HUES48 (cell line): ENCODE measurements around the gene GOLGA8F.
"Not testable (repeated sequence)": the region's sequence is repeated elsewhere in the genome, so short reads cannot be mapped to it uniquely, and the experiment has no call there.

Source experiments
- H3K27ac ChIP-seq: one replicate; pipeline ENCODE4 v1.7.0; 2013; ENCODE audit warnings: low read depth, low read length, inconsistent platforms
- H3K27me3 ChIP-seq: 2 replicates; pipeline ENCODE4 v1.6.1; 2013; ENCODE audit warnings: mild to moderate bottlenecking, low read length; ENCODE audit not compliant: control insufficient read depth, insufficient read depth
- H3K36me3 ChIP-seq: 2 replicates; pipeline ENCODE4 v1.6.1; 2013; ENCODE audit warnings: low read length; ENCODE audit not compliant: control insufficient read depth, insufficient read depth
- H3K4me1 ChIP-seq: 2 replicates; pipeline ENCODE4 v1.6.1; 2013; ENCODE audit warnings: mild to moderate bottlenecking, low read length; ENCODE audit not compliant: control insufficient read depth, insufficient read depth
- H3K4me3 ChIP-seq: 2 replicates; pipeline ENCODE4 v1.5.1; 2013; ENCODE audit warnings: mild to moderate bottlenecking, low read depth, low read length
- H3K9ac ChIP-seq: 2 replicates; pipeline ENCODE4 v1.6.1; 2013; ENCODE audit warnings: mild to moderate bottlenecking, low read depth, low read length, moderate library complexity
- H3K9me3 ChIP-seq: 2 replicates; pipeline ENCODE4 v1.6.1; 2013; ENCODE audit warnings: low read length; ENCODE audit not compliant: control insufficient read depth, insufficient read depth

GOLGA8F gene

GRCh38 chr15:28378364-28378763, at the start of gene GOLGA8F:
TSS of gene GOLGA8F (plus strand) at chr15:28378664. CDS start at chr15:28378762, 98 bp downstream.
- not testable (repeated sequence) for H3K4me3 ChIP-seq, H3K36me3 ChIP-seq, H3K9ac ChIP-seq, H3K27me3 ChIP-seq, H3K27ac ChIP-seq, H3K9me3 ChIP-seq, H3K4me1 ChIP-seq

- not testable (repeated sequence) for H3K4me1 ChIP-seq, H3K27me3 ChIP-seq, H3K36me3 ChIP-seq, H3K4me3 ChIP-seq, H3K27ac ChIP-seq, H3K9me3 ChIP-seq, H3K9ac ChIP-seq
Observed at GRCh38 chr15:28357984-28358383, 20.5 kb upstream of the GOLGA8F start, which contains the start of gene GOLGA6L24. TSS of gene GOLGA6L24 (minus strand) at chr15:28358084. CDS start at chr15:28358023, 61 bp downstream.

- not testable (repeated sequence) for H3K36me3 ChIP-seq, H3K9me3 ChIP-seq, H3K27ac ChIP-seq, H3K4me3 ChIP-seq, H3K4me1 ChIP-seq, H3K9ac ChIP-seq, H3K27me3 ChIP-seq
Observed at GRCh38 chr15:28365502-28365901, 13.0 kb upstream of the GOLGA8F start.

- H3K27ac ChIP-seq, H3K27me3 ChIP-seq, H3K9ac ChIP-seq, H3K36me3 ChIP-seq, H3K9me3 ChIP-seq, H3K4me1 ChIP-seq, H3K4me3 ChIP-seq: not testable (repeated sequence)
Observed at GRCh38 chr15:28380053-28380452, 1.6 kb downstream of the GOLGA8F start.

- not testable (repeated sequence) for H3K27ac ChIP-seq, H3K9me3 ChIP-seq, H3K27me3 ChIP-seq, H3K36me3 ChIP-seq, H3K4me3 ChIP-seq, H3K4me1 ChIP-seq, H3K9ac ChIP-seq
Observed at GRCh38 chr15:28396022-28396421, 17.6 kb downstream of the GOLGA8F start.

- not testable (repeated sequence) for H3K4me1 ChIP-seq, H3K4me3 ChIP-seq, H3K36me3 ChIP-seq, H3K27me3 ChIP-seq, H3K9me3 ChIP-seq, H3K9ac ChIP-seq, H3K27ac ChIP-seq
Observed at GRCh38 chr15:28402774-28403435, 24.4 kb downstream of the GOLGA8F start.

- H3K27ac ChIP-seq, H3K4me3 ChIP-seq, H3K4me1 ChIP-seq, H3K36me3 ChIP-seq, H3K9ac ChIP-seq, H3K27me3 ChIP-seq, H3K9me3 ChIP-seq: not testable (repeated sequence)
Observed at GRCh38 chr15:28420470-28420869, 42.0 kb downstream of the GOLGA8F start.

GRCh38 chr15:28435594-28435993, 57.1 kb downstream of the GOLGA8F start:
- not testable (repeated sequence) for H3K9ac ChIP-seq, H3K9me3 ChIP-seq, H3K36me3 ChIP-seq, H3K27me3 ChIP-seq, H3K4me1 ChIP-seq, H3K27ac ChIP-seq, H3K4me3 ChIP-seq
